ENCODE results near the gene HECA. TPM values are rescaled to one million over a fixed set of nuclear protein-coding genes. Genes with fewer than 3 reads are reported as not detected.
A peak's percentile ranks its signal among the peaks of the same experiment; 100 is the strongest.
"Not testable (repeated sequence)": the region's sequence is repeated elsewhere in the genome, so short reads cannot be mapped to it uniquely, and the experiment has no call there.

Gene HECA
- total RNA-seq, 2 experiments from 2014 or later, result 39.2 to 39.9 TPM

- peaks cover 16% of the 10 kb centered on the region for H3K9me3 Mint-ChIP-seq
- no peak overlapping the region for H3K4me3 Mint-ChIP-seq
- no peak for DNase-seq
- peaks cover 26% of the 10 kb centered on the region for H3K36me3 Mint-ChIP-seq
- H3K4me1 Mint-ChIP-seq, result peaks cover 19% of the 10 kb centered on the region
- H3K27ac Mint-ChIP-seq, result no peak overlapping the region
- no peaks in the 10 kb centered on the region for H3K27me3 Mint-ChIP-seq
Observed at GRCh38 chr6:139189665-139190064, 54.8 kb downstream of the HECA start.

- DNase-seq, result no peak
- no peaks in the 10 kb centered on the region for H3K27me3 Mint-ChIP-seq
- peaks cover 5% of the 10 kb centered on the region for H3K36me3 Mint-ChIP-seq
- H3K27ac Mint-ChIP-seq, result no peak overlapping the region
- no peaks in the 10 kb centered on the region for H3K4me1 Mint-ChIP-seq
- no peak overlapping the region for H3K4me3 Mint-ChIP-seq
- peaks cover 7% of the 10 kb centered on the region for H3K9me3 Mint-ChIP-seq
Observed at GRCh38 chr6:139194740-139195139, 59.9 kb downstream of the HECA start.

GRCh38 chr6:139198529-139199288 lies 63.8 kb downstream of the HECA start:
- DNase-seq, result no peak
- Mint-ChIP-seq H3K36me3 (peaks cover 5% of the 10 kb centered on the region), H3K9me3 (peaks cover 7% of the 10 kb centered on the region), H3K27me3 (no peaks in the 10 kb centered on the region), H3K27ac (no peak overlapping the region), H3K4me1 (peaks cover 3% of the 10 kb centered on the region), H3K4me3 (no peak overlapping the region)

- no peak for DNase-seq
- H3K27ac Mint-ChIP-seq, result no peak overlapping the region
- H3K9me3 Mint-ChIP-seq, result peaks cover 2% of the 10 kb centered on the region
- H3K27me3 Mint-ChIP-seq, result no peaks in the 10 kb centered on the region
- peaks cover 8% of the 10 kb centered on the region for H3K36me3 Mint-ChIP-seq
- peaks cover 3% of the 10 kb centered on the region for H3K4me1 Mint-ChIP-seq
- no peak overlapping the region for H3K4me3 Mint-ChIP-seq
Observed at GRCh38 chr6:139201378-139201777, 66.5 kb downstream of the HECA start.

GRCh38 chr6:139204978-139205377 lies 70.1 kb downstream of the HECA start:
- Mint-ChIP-seq H3K4me1 (peaks cover 3% of the 10 kb centered on the region), H3K9me3 (peaks cover 26% of the 10 kb centered on the region), H3K27ac (no peak overlapping the region), H3K36me3 (peaks cover 21% of the 10 kb centered on the region), H3K4me3 (no peak overlapping the region), H3K27me3 (no peaks in the 10 kb centered on the region)
- no peak for DNase-seq

GRCh38 chr6:139205843-139206242 lies 71.0 kb downstream of the HECA start:
- no peak for DNase-seq
- Mint-ChIP-seq H3K4me3 (no peak overlapping the region), H3K9me3 (peaks cover 30% of the 10 kb centered on the region), H3K27ac (no peak overlapping the region), H3K4me1 (peaks cover 3% of the 10 kb centered on the region), H3K36me3 (peaks cover 21% of the 10 kb centered on the region), H3K27me3 (no peaks in the 10 kb centered on the region)

- not testable (repeated sequence) for H3K4me3 Mint-ChIP-seq, H3K27ac Mint-ChIP-seq, DNase-seq, H3K27me3 Mint-ChIP-seq, H3K4me1 Mint-ChIP-seq
- peaks cover 41% of the 10 kb centered on the region for H3K9me3 Mint-ChIP-seq
- H3K36me3 Mint-ChIP-seq, result peaks cover 17% of the 10 kb centered on the region
Observed at GRCh38 chr6:139210766-139211165, 75.9 kb downstream of the HECA start.

GRCh38 chr6:139212460-139212859 lies 77.6 kb downstream of the HECA start:
- Mint-ChIP-seq H3K9me3 (peaks cover 36% of the 10 kb centered on the region), H3K36me3 (peaks cover 12% of the 10 kb centered on the region)
- H3K27ac Mint-ChIP-seq, DNase-seq, H3K27me3 Mint-ChIP-seq, H3K4me3 Mint-ChIP-seq, H3K4me1 Mint-ChIP-seq: not testable (repeated sequence)

- H3K27me3 Mint-ChIP-seq, result no peaks in the 10 kb centered on the region
- no peaks in the 10 kb centered on the region for H3K36me3 Mint-ChIP-seq
- peak; percentile 64 for DNase-seq
- H3K27ac Mint-ChIP-seq, result peak overlapping the region; percentile 45
- H3K9me3 Mint-ChIP-seq, result peaks cover 3% of the 10 kb centered on the region
- H3K4me1 Mint-ChIP-seq, result peaks cover 5% of the 10 kb centered on the region
- H3K4me3 Mint-ChIP-seq, result no peak overlapping the region
Observed at GRCh38 chr6:139219271-139219729, 84.4 kb downstream of the HECA start.

- no peak for DNase-seq
- Mint-ChIP-seq H3K9me3 (peaks cover 3% of the 10 kb centered on the region), H3K27ac (no peak overlapping the region), H3K27me3 (no peaks in the 10 kb centered on the region), H3K4me1 (peaks cover 5% of the 10 kb centered on the region), H3K36me3 (no peaks in the 10 kb centered on the region), H3K4me3 (no peak overlapping the region)
Observed at GRCh38 chr6:139219746-139220145, 84.9 kb downstream of the HECA start.

GRCh38 chr6:139228387-139228786 lies 93.5 kb downstream of the HECA start:
- H3K4me3 Mint-ChIP-seq, H3K27me3 Mint-ChIP-seq, H3K27ac Mint-ChIP-seq, DNase-seq, H3K4me1 Mint-ChIP-seq, H3K36me3 Mint-ChIP-seq, H3K9me3 Mint-ChIP-seq: not testable (repeated sequence)

Other genes starting within 250 kb of the HECA start
- gene REPS1, start 146.8 kb upstream of the HECA start, total RNA-seq, result 10 to 100 TPM; 59.7 to 73.2 TPM
- 100 to 1,000 TPM; 192 to 196 TPM for gene ABRACL, start 106.3 kb upstream of the HECA start, total RNA-seq
- gene TXLNB, start 156.9 kb downstream of the HECA start, total RNA-seq, result under 1 TPM; 0.18 to 0.19 TPM
- 10 to 100 TPM; 28.4 to 28.5 TPM for gene CITED2, start 239.6 kb downstream of the HECA start, total RNA-seq